NB4 (cell line): ENCODE results near the gene ALPP.

Experiments
- DNase-seq: peaks from one replicate; pipeline ENCODE4 v3.0.0; 2010; ENCODE audit warnings: low read depth
- H3K4me3 ChIP-seq: one replicate; pipeline ENCODE4 v1.5.1; 2011; ENCODE audit warnings: mild to moderate bottlenecking, low read depth, low read length, moderate library complexity
- MYC ChIP-seq: IDR thresholded peaks from 2 replicates; pipeline ENCODE4 v1.6.1; 2011; ENCODE audit warnings: low read depth, low read length
- POLR2A ChIP-seq: IDR thresholded peaks from 2 replicates; pipeline ENCODE4 v1.6.1; 2011; ENCODE audit warnings: mild to moderate bottlenecking; ENCODE audit not compliant: insufficient read length; ENCODE audit errors: extremely low read depth
- TF ChIP-seq, protein P1 (sequence below): IDR thresholded peaks from 2 replicates; pipeline ENCODE4 v1.6.1; 2011; ENCODE audit warnings: low read depth, low read length
- TF ChIP-seq, protein P2 (sequence below): IDR thresholded peaks from one replicate; pipeline ENCODE4 v1.5.1; 2012; ENCODE audit warnings: low read depth, low read length

ALPP gene

DNA sequence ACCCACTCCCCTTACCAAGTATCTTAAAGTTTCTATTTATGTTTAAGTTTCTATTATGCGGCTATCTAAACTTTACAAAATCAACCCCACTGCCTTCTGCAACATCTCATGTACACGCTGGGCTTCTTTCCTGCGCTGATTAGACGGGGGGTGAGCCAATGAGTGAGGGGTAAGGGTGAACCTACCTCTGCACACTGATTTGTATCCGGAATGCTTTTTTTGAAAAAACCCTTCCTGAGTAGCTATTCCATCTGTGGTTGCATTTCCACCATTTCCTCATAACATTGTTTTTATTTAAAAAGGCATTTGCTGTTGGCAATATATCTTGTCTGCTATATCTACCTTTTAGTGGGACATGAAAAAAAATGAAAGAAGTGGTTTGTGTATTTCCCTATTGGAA lies 34.4 kb downstream of the ALPP start:
- TF ChIP-seq, protein P1, sequence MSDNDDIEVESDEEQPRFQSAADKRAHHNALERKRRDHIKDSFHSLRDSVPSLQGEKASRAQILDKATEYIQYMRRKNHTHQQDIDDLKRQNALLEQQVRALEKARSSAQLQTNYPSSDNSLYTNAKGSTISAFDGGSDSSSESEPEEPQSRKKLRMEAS = no peak
- TF ChIP-seq POLR2A = no peak
- TF ChIP-seq, protein P2, sequence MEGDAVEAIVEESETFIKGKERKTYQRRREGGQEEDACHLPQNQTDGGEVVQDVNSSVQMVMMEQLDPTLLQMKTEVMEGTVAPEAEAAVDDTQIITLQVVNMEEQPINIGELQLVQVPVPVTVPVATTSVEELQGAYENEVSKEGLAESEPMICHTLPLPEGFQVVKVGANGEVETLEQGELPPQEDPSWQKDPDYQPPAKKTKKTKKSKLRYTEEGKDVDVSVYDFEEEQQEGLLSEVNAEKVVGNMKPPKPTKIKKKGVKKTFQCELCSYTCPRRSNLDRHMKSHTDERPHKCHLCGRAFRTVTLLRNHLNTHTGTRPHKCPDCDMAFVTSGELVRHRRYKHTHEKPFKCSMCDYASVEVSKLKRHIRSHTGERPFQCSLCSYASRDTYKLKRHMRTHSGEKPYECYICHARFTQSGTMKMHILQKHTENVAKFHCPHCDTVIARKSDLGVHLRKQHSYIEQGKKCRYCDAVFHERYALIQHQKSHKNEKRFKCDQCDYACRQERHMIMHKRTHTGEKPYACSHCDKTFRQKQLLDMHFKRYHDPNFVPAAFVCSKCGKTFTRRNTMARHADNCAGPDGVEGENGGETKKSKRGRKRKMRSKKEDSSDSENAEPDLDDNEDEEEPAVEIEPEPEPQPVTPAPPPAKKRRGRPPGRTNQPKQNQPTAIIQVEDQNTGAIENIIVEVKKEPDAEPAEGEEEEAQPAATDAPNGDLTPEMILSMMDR = no peak
- TF ChIP-seq MYC = no peak
- H3K4me3 ChIP-seq = no peak overlapping the region
- no peak for DNase-seq

DNA sequence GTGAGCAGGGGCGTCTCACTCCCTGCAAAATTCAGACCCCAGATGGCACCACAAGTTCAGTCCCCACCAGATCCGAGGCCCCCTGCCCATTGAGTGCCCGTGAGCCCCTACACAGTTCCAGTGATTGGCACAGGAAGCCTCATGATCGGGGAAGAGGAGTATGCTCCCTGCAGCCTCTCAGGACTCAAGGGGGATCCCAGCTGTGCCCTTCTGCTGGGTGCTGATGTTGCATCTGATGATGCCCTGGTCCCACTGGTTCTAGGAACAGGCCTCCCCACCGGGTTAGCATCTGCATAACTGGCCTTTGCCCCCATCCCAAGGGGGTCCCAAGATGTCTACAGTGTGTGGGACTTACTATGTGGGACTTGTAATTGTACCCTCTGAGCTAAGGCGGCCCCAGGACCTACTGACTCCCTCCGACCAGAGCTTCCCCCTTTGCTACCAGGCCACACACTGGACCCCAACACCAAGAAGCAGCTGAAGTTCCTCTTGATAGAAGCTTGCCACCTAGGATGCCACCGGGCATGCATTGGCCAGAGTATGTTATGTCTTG lies 36.7 kb downstream of the ALPP start:
- no peak for TF ChIP-seq MYC
- TF ChIP-seq, protein P1 = no peak
- no peak for TF ChIP-seq POLR2A
- TF ChIP-seq, protein P2 = no peak
- H3K4me3 ChIP-seq = no peak overlapping the region
- DNase-seq = no peak

DNA sequence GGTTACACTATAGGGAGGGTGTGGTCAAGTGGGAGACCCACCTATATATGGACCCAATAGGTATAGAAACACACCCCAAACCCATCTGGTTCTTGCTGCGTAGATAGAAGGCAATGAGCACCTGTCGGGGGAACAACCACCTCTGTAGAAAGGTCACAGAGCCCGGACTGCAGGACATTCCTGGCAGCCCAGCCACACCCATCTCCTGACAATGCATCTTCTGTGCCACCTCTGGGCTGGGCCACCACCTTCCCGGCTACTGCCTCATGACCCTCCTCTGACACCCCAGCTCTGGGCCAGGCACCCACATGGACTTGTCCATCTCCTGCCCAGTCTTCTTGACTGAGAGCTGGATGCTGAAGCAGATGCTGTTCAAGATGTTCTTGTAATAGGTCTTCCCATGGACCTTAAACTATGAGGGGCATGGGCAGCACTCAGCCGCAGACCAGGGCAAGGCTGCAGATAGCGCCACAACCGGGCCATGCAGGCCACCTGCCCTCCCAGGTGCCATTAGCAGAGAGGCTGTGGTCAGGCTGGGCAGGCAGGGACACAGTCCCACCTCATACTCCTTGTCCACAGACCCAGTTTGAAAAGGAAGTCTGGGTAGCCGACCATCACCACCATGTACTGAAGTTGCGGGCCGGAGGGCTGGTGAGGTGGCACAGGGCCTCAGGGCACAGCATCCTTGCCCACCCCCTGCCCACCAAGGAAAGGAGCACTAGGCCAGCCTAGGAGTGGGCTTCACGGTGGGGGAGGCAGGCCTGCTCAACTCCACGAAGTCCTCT lies 37.4 kb downstream of the ALPP start:
- DNase-seq = no peak
- no peak for TF ChIP-seq MYC
- TF ChIP-seq, protein P1 = no peak
- TF ChIP-seq, protein P2 = no peak
- TF ChIP-seq POLR2A = no peak
- H3K4me3 ChIP-seq = no peak overlapping the region

DNA sequence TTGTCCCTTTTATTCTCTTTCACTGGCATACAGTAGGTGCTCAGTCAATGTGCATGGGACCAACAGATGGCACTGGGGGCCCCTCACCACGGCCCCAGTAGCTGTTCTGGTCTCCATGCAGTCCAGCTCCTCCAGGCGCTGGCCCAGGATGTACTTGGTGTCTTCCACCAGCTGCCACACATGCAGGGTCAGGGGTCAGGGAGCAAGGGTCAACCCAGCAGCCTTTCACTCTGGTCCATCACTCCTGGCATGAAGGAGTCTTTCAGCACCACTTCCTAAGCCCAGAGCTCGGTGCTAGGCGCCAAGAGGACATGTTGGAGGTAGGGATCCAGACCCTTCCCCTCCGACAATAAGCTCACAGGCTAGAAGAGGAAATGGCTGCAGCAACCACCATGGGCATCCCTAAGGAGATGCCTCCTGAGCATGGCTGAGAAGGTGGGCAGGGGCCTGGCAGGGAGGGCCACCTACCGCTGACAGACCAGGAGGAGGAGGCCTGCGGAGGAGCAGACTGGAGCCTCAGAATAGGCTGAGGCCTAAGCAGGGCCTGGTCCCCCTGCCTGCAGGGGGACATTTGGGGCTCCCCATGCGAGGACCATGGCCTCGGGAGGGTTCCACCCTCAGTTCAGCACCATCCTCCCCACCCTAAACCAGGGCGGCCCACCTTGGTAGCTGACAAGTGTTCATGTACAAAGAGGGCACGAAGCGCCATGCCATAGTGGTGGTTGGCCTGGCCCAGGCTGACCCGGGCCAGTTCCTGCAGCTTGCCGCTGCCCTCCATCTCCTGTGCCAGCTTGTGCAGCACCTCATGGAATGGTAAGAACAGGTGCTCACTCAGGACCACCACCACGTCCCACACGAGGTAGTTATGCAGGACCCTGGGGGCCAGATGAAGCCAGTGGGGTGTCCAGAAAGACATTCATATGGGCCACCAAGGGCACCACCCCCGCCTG lies 38.2 kb downstream of the ALPP start:
- H3K4me3 ChIP-seq = no peak overlapping the region
- DNase-seq = no peak
- TF ChIP-seq MYC (no peak), POLR2A (no peak)
- TF ChIP-seq, protein P2 = no peak
- TF ChIP-seq, protein P1 = no peak

DNA sequence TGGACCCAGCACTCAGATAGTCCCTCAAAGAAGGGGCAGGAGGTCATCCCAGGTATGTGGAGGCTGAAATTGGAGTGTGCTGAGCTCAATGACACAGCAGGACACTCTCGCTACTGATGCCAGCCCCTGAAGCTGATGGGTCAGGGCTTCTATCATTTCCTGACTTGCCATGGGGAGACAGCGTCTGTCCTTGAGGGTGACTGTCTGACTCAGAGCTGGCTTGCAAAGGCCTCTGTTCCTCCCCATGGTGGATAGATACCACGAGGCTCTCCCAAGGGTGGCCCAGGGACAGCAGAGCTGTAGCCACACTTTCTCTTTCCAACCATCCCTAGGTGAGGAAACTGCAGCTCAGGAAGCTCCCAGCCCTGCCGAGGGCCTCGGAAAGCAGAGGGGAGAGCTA lies 38.9 kb downstream of the ALPP start:
- TF ChIP-seq, protein P2 = no peak
- TF ChIP-seq, protein P1 = no peak
- TF ChIP-seq POLR2A (no peak), MYC (no peak)
- H3K4me3 ChIP-seq = no peak overlapping the region
- no peak for DNase-seq
